IMR-90 (cell line): ENCODE measurements around the gene KIF13A. TPM values are rescaled to one million over a fixed set of nuclear protein-coding genes. Genes with fewer than 3 reads are reported as not detected.

ENCODE experiments used
- ATAC-seq: fragments of 200-7000 bp; cut with Tn5 transposase; 2 replicates; pipeline ENCODE4 v1.9.1; 2020; ENCODE audit warnings: low read depth, mild to moderate bottlenecking, moderate library complexity
- BruUV-seq: library from RNA; stranded (reverse); fragments of 400-500 nt; replicated peaks from 2 replicates; lab custom pipeline; 2021; lab: Mats Ljungman, UMichigan
- CTCF ChIA-PET: fragments of 300-600 bp; formaldehyde crosslinking; extraction: SDS; loops from one replicate; lab custom pipeline; 2021; ENCODE audit warnings: antibody characterized with exemption; lab: Yijun Ruan, JAX
- POLR2A ChIA-PET: fragments of 300-600 bp; sonication (Branson Sonifier 250); formaldehyde crosslinking; loops from one replicate; lab custom pipeline; 2022; ENCODE audit warnings: antibody characterized with exemption; ENCODE audit not compliant: unreplicated experiment; lab: Charles Lee
- DNase-seq: peaks from one replicate; pipeline ENCODE4 v3.0.0; 2013
- H2AFZ ChIP-seq: replicated peaks from 2 replicates; pipeline ENCODE3; 2013; ENCODE audit warnings: low read length, mild to moderate bottlenecking; ENCODE audit not compliant: poor library complexity
- H2AK5ac ChIP-seq: 2 replicates; pipeline ENCODE4 v1.6.1; 2013; ENCODE audit warnings: low read depth, low read length, inconsistent platforms
- H2AK9ac ChIP-seq: replicated peaks from 2 replicates; pipeline ENCODE3; 2013; ENCODE audit warnings: mild to moderate bottlenecking, low read depth, low read length, moderate library complexity; ENCODE audit not compliant: poor library complexity
- H2BK120ac ChIP-seq: 2 replicates; pipeline ENCODE4 v1.6.1; 2013; ENCODE audit warnings: low read depth, low read length, inconsistent platforms
- H2BK15ac ChIP-seq: 3 replicates; pipeline ENCODE4 v1.6.1; 2013; ENCODE audit warnings: low read depth, low read length, inconsistent platforms
- H2BK20ac ChIP-seq: 2 replicates; pipeline ENCODE4 v1.6.1; 2013; ENCODE audit warnings: low read depth, mild to moderate bottlenecking, inconsistent platforms, low read length, moderate library complexity
- H2BK5ac ChIP-seq: 2 replicates; pipeline ENCODE4 v1.6.1; 2013; ENCODE audit warnings: mild to moderate bottlenecking, low read depth, low read length, inconsistent platforms; ENCODE audit not compliant: poor library complexity, severe bottlenecking
- H3K14ac ChIP-seq: replicated peaks from 2 replicates; pipeline ENCODE4 v1.6.1; 2013; ENCODE audit warnings: low read depth, low read length, inconsistent platforms
- H3K18ac ChIP-seq: 2 replicates; pipeline ENCODE4 v1.6.1; 2013; ENCODE audit warnings: low read depth, low read length, control low read depth
- H3K23ac ChIP-seq: 2 replicates; pipeline ENCODE4 v1.6.1; 2013; ENCODE audit warnings: low read depth, low read length, inconsistent platforms
- H3K27ac ChIP-seq: 2 replicates; pipeline ENCODE4 v1.5.1; 2013; ENCODE audit warnings: mild to moderate bottlenecking, control low read depth, low read length; ENCODE audit not compliant: insufficient read depth
- H3K27me3 ChIP-seq: 2 replicates; pipeline ENCODE4 v1.6.1; 2013; ENCODE audit warnings: low read length; ENCODE audit not compliant: control insufficient read depth, insufficient read depth
- H3K36me3 ChIP-seq: 2 replicates; pipeline ENCODE4 v1.6.1; 2013; ENCODE audit warnings: low read length, mixed read lengths; ENCODE audit not compliant: control insufficient read depth, insufficient read depth
- H3K4ac ChIP-seq: 2 replicates; pipeline ENCODE4 v1.6.1; 2013; ENCODE audit warnings: low read depth, low read length, inconsistent platforms
- H3K4me1 ChIP-seq: 2 replicates; pipeline ENCODE4 v1.6.1; 2013; ENCODE audit warnings: low read length, mixed read lengths; ENCODE audit not compliant: control insufficient read depth, insufficient read depth
- H3K4me2 ChIP-seq: 2 replicates; pipeline ENCODE4 v1.6.1; 2013; ENCODE audit warnings: low read depth, mild to moderate bottlenecking, control low read depth, low read length, moderate library complexity
- H3K4me3 ChIP-seq: 2 replicates; pipeline ENCODE4 v1.5.1; 2013; ENCODE audit warnings: low read depth, mild to moderate bottlenecking, control low read depth, low read length, moderate library complexity; ENCODE audit not compliant: insufficient read depth
- H3K56ac ChIP-seq: 2 replicates; pipeline ENCODE4 v1.6.1; 2013; ENCODE audit warnings: low read length, inconsistent platforms; ENCODE audit not compliant: insufficient read depth; ENCODE audit errors: extremely low read depth
- H3K79me1 ChIP-seq, 2 experiments: 2 replicates each; pipeline ENCODE4 v1.6.1; 2013; ENCODE audit warnings: low read length in 2 of 2, inconsistent platforms in 1 of 2, low read depth in 1 of 2
- H3K9ac ChIP-seq: 2 replicates; pipeline ENCODE4 v1.6.1; 2013; ENCODE audit warnings: low read depth, low read length, control low read depth
- H3K9me1 ChIP-seq: 2 replicates; pipeline ENCODE4 v1.6.1; 2013; ENCODE audit warnings: low read length, inconsistent platforms; ENCODE audit not compliant: insufficient read depth
- H3K9me3 ChIP-seq: 2 replicates; pipeline ENCODE4 v1.6.1; 2013; ENCODE audit warnings: low read length; ENCODE audit not compliant: control insufficient read depth, insufficient read depth
- H4K20me1 ChIP-seq: 2 replicates; pipeline ENCODE4 v1.6.1; 2013; ENCODE audit warnings: low read length, inconsistent platforms; ENCODE audit not compliant: insufficient read depth
- H4K5ac ChIP-seq: 2 replicates; pipeline ENCODE4 v1.6.1; 2013; ENCODE audit warnings: mild to moderate bottlenecking, low read depth, low read length, control low read depth
- H4K8ac ChIP-seq, 2 experiments: 2 replicates each; pipeline ENCODE4 v1.6.1; 2013; ENCODE audit warnings: low read depth in 2 of 2, low read length in 2 of 2, control low read depth in 1 of 2, inconsistent platforms in 1 of 2
- H4K91ac ChIP-seq: 2 replicates; pipeline ENCODE4 v1.6.1; 2013; ENCODE audit warnings: low read depth, low read length, inconsistent platforms; ENCODE audit not compliant: insufficient read depth
- CHD1 ChIP-seq: IDR thresholded peaks from 2 replicates; pipeline ENCODE4 v1.6.1; 2012; ENCODE audit warnings: low read depth, low read length, improper control_type of control experiment
- MAFK ChIP-seq: IDR thresholded peaks from 2 replicates; pipeline ENCODE4 v1.6.1; 2012; ENCODE audit warnings: low read depth, low read length, improper control_type of control experiment
- MAZ ChIP-seq: IDR thresholded peaks from 2 replicates; pipeline ENCODE4 v1.6.1; 2012; ENCODE audit warnings: low read depth, mild to moderate bottlenecking, low read length, improper control_type of control experiment, moderate library complexity, borderline replicate concordance
- MXI1 ChIP-seq: IDR thresholded peaks from 2 replicates; pipeline ENCODE4 v1.6.1; 2012; ENCODE audit warnings: low read depth, mild to moderate bottlenecking, low read length, moderate library complexity, borderline replicate concordance
- NFE2L2 ChIP-seq: fragments of 150-350 bp; IDR thresholded peaks from 2 replicates; pipeline ENCODE4 v1.6.1; 2016; ENCODE audit warnings: low read depth, mild to moderate bottlenecking, low read length
- RFX5 ChIP-seq: IDR thresholded peaks from 2 replicates; pipeline ENCODE4 v1.8.0; 2012; ENCODE audit warnings: low read depth, mild to moderate bottlenecking, low read length, moderate library complexity
- dilution Hi-C: fragments of 300-500 bp; cut with HindIII; formaldehyde crosslinking; loops from one replicate; pipeline ENCODE4 v1.14.3; 2018; ENCODE audit warnings: low sequenced_read_pairs; ENCODE audit not compliant: unreplicated experiment
- in situ Hi-C: fragments of 300-500 bp; cut with MboI; formaldehyde crosslinking; loops from 3 replicates; pipeline ENCODE4 v1.14.3; 2019; ENCODE audit warnings: low sequenced_read_pairs, inconsistent platforms, mixed read lengths
- intact Hi-C: fragments of 100-400 bp; cut with micrococcal nuclease; formaldehyde crosslinking; loops from 2 replicates; pipeline ENCODE4 v1.10.0; 2022
- polyA plus RNA-seq, 3 experiments: library from polyadenylated mRNA; depleted of rRNA; stranded (reverse); fragments of >200 nt; gene quantifications; 2 replicates each; pipeline ENCODE4 v1.2.3, GENCODE V29; 2012; ENCODE audit warnings: low replicate concordance in 1 of 3
- total RNA-seq: library from RNA; depleted of rRNA; stranded (reverse); fragments of >200 nt; gene quantifications from 2 replicates; pipeline ENCODE4 v1.2.3, GENCODE V29; 2012

The KIF13A gene
- total and polyA plus RNA-seq, 2 of the 4 experiments (the other 2 are of a cell fraction), result 23.3 to 51.8 TPM

DNA sequence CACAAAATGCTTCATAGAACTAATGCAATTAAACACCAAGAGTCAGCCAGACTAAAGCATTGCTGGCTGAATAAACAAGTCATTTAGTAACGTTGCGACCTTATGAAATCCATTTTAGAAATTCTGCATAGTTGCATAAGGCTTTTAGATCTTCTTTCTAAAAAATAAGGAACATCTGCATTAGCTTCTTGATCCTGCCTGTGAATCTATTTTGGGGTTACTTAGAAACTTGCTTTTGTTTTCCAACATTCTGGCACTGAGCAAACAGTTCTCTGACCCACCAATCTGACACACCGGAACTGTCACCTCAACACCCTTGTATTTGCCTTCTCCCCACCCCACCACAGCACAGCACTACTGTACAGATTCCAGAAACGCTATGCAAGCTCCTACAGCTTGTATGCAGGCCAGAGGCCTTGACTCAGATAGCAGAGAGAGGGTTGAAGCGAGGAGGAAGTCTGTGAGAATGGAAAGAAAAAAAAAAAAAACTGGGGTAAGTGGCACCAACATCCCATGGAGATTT lies 55.0 kb downstream of the KIF13A start (continued):
- TF ChIP-seq MXI1, result no peak

- H3K23ac ChIP-seq, result peak overlapping the region; percentile 44; the same call in 1 of the 2 replicates
- H2BK120ac ChIP-seq, result peak overlapping the region; percentile 77; the same call in 1 of the 2 replicates
- ChIA-PET POLR2A (interaction anchor here (0.7 kb wide), 1 partner anchor 1455 kb away, joined by 3 read pairs; no protein-coding TSS in a partner anchor), CTCF (no interaction called here)
- peak overlapping the region; percentile 65 for H2BK5ac ChIP-seq
- in situ Hi-C loops (no loop called here), dilution Hi-C loops (no loop called here), intact Hi-C loops (no loop called here)
- no peak for ATAC-seq
- no peak overlapping the region for H3K4me2 ChIP-seq
- H3K4ac ChIP-seq, result peak overlapping the region; percentile 59
- no peaks in the 10 kb centered on the region for H3K36me3 ChIP-seq
- H3K14ac ChIP-seq, result no peak overlapping the region
- no peak overlapping the region for H2AFZ ChIP-seq
- peak overlapping the region; percentile 78; the same call in 1 of the 2 replicates for H2AK5ac ChIP-seq
- BruUV-seq, result no TSS peak
- H3K4me1 ChIP-seq, result peaks cover 22% of the 10 kb centered on the region
- H2BK20ac ChIP-seq, result peak overlapping the region; percentile 59; the same call in 1 of the 2 replicates
- DNase-seq, result no peak
- no peaks in the 10 kb centered on the region for H3K9me3 ChIP-seq
- H3K27me3 ChIP-seq, result no peaks in the 10 kb centered on the region
- peaks cover 28 to 82% of the 10 kb centered on the region in 2 experiments for H3K79me1 ChIP-seq
- H3K9ac ChIP-seq, result no peak overlapping the region
- H4K91ac ChIP-seq, result peak overlapping the region; percentile 50; the same call in 1 of the 2 replicates
- no peak overlapping the region for H4K5ac ChIP-seq
- H3K56ac ChIP-seq, result no peak overlapping the region
- H2AK9ac ChIP-seq, result no peak overlapping the region
- peak overlapping the region in 1 of 2 experiments; percentile 50; a peak in 2 of 4 replicates for H4K8ac ChIP-seq
- TF ChIP-seq NFE2L2 (no peak), MAZ (no peak), CHD1 (no peak), RFX5 (no peak), MAFK (no peak)
- H3K9me1 ChIP-seq, result peaks cover 18% of the 10 kb centered on the region
- no peak overlapping the region for H3K27ac ChIP-seq
- no peaks in the 10 kb centered on the region for H4K20me1 ChIP-seq
- H2BK15ac ChIP-seq, result no peak overlapping the region
- peak overlapping the region; percentile 57 for H3K18ac ChIP-seq
- H3K4me3 ChIP-seq, result no peak overlapping the region
Observed at GRCh38 chr6:17931227-17931626, 56.2 kb downstream of the KIF13A start.
